ENCODE measurements around the gene NDUFA13. TPM values are rescaled to one million over a fixed set of nuclear protein-coding genes. Genes with fewer than 3 reads are reported as not detected.

The NDUFA13 gene
- total and polyA plus RNA-seq, 4 donors = 183 to 307 (median 229) TPM

DNA sequence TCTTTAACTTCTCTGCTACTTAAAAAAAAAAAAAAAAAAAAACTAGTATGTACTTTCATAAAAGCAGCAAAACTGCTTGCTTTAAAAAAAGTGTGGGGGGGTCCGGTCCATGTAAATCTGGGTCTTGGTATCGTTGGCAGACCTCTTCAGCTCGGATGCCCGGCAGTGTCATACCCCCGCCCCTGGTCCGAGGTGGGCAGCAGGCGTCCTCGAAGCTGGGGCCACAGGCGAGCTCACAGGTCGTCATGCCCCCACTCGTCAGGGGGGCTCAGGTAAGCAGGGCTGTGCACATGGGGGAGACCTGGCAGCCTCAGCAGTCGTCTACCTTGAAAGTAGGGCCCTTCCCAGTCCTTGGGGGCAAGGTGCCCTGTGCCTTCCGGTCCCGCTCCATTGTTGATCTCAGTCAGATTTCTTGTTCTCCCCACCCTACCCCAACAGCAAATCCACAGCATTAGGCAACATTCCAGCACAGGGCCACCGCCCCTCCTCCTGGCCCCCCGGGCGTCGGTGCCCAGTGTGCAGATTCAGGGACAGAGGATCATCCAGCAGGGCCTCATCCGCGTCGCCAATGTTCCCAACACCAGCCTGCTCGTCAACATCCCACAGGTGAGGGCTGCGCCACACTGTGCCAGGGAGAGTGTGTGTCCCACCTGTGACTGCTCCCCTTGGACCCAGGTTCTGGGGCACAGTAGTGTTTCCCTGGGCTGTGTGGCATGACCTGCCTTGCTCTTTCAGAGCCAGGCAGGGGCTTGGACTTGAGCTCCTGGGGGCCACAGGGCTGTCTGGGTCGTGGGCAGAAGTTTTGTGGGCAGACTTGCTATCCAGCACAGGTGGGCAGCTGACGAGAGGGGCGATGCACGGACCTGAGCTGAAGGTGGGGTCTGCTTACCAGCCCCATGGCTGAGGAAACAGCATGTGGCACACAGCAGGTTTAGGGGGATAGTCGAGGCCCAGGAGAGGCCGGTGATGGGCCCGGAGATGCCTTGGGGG is 20.1 kb upstream of the NDUFA13 start:
- no peaks in the 10 kb centered on the region for H3K9me3 ChIP-seq (ENCODE audit: control insufficient read depth, low read length)
- no peak overlapping the region for H3K4me3 ChIP-seq (ENCODE audit: low read length in 2 of 2)
- H3K27me3 ChIP-seq (ENCODE audit: control insufficient read depth in 1 of 2, insufficient read depth in 2 of 2, low read length in 1 of 2) = no peaks in the 10 kb centered on the region
- no peak overlapping the region for H3K27ac ChIP-seq (ENCODE audit: low read depth in 1 of 2, low read length in 2 of 2)
- ATAC-seq (ENCODE audit: low FRiP score) (no peak), DNase-seq (no peak)
- no peaks in the 10 kb centered on the region for H3K4me1 ChIP-seq (ENCODE audit: control insufficient read depth in 1 of 2, insufficient read depth in 2 of 2, low read length in 2 of 2)
- WGBS, 2 donors = 91% methylated on average over 30 of the region's 30 CpGs
- peaks cover 0 to 5% of the 10 kb centered on the region in 2 donors for H3K36me3 ChIP-seq (ENCODE audit: control insufficient read depth in 1 of 2, insufficient read depth in 2 of 2, low read length in 1 of 2)
- intact Hi-C loops (cut with DNase I) = no loop called here

DNA sequence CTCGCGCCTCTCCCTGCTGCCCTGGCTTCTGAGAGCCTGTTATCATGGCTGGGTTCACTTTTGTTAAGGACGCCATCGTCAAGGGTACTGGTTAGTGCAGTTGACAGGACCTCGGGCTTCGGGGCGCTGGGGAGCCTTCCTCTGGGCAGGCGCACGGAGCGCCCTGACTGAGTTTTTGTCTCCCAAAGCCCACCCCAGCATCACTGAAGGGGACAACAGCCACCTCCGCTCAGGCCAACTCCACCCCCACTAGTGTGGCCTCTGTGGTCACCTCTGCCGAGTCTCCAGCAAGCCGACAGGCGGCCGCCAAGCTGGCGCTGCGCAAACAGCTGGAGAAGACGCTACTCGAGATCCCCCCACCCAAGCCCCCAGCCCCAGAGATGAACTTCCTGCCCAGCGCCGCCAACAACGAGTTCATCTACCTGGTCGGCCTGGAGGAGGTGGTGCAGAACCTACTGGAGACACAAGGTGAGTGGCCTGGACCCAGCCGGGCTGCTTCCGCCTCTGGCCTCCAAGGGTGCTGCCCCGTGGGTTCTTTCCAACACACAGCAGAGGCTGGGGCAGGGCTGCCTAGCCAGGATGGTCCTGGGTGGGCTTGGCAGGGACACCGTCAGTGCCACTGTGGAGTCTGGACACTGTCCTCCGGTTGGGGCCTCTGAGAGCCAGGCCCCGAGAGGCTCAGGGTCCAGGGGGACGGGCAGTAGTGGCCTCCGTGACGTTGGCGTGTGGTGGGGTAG is 17.6 kb upstream of the NDUFA13 start:
- Histone ChIP-seq H3K36me3 (ENCODE audit: control insufficient read depth in 1 of 2, insufficient read depth in 2 of 2, low read length in 1 of 2) (peaks cover 0 to 10% of the 10 kb centered on the region in 2 donors), H3K27me3 (ENCODE audit: control insufficient read depth in 1 of 2, insufficient read depth in 2 of 2, low read length in 1 of 2) (no peaks in the 10 kb centered on the region), H3K27ac (ENCODE audit: low read depth in 1 of 2, low read length in 2 of 2) (no peak overlapping the region), H3K4me3 (ENCODE audit: low read length in 2 of 2) (no peak overlapping the region), H3K9me3 (ENCODE audit: control insufficient read depth, low read length) (no peaks in the 10 kb centered on the region), H3K4me1 (ENCODE audit: control insufficient read depth in 1 of 2, insufficient read depth in 2 of 2, low read length in 2 of 2) (no peaks in the 10 kb centered on the region)
- DNase-seq (peak in 1 of 2 donors; percentile 73), ATAC-seq (ENCODE audit: low FRiP score) (no peak)
- 92 to 93% methylated on average over 33 of the region's 33 CpGs for WGBS, 2 donors
- intact Hi-C loops (cut with DNase I) = no loop called here

DNA sequence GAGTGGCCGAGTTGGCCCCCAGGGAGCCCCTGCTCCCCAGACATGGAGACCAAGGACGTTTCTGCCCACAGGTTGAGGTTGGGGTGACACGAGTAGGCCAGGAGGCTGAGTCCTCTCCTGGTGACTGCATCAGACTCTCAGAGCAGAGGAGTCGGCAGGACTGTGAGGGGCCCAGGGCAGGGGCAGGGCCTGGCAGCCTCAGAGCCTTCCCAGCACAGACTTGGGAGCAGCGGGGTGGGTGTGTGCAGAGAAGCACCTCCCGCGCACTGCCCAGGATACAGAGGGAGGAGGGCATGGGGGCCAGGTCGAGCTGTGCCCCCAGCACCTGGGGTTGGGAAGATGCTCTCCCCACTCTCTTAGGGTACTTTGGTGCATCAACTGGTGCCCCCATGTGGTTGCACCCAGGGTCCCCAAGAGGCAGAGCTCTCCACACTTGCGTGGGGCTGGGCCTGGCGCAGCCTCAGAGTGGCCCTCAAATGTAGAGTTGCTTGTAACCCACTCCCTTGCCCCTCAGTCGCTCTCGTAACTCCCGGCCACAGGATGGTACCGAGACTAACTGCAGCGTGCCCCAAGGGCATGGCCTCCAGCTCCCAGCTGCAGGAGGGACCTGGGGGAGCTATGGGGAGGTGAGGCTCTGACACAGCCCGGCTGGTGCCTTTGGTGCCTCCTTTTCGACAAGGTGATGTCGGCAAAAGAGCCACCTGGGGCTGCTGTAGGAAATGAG is 16.6 kb upstream of the NDUFA13 start:
- no peak for ATAC-seq (ENCODE audit: low FRiP score)
- Histone ChIP-seq H3K27me3 (ENCODE audit: control insufficient read depth in 1 of 2, insufficient read depth in 2 of 2, low read length in 1 of 2) (no peaks in the 10 kb centered on the region), H3K4me1 (ENCODE audit: control insufficient read depth in 1 of 2, insufficient read depth in 2 of 2, low read length in 2 of 2) (no peaks in the 10 kb centered on the region), H3K27ac (ENCODE audit: low read depth in 1 of 2, low read length in 2 of 2) (no peak overlapping the region), H3K36me3 (ENCODE audit: control insufficient read depth in 1 of 2, insufficient read depth in 2 of 2, low read length in 1 of 2) (peaks cover 0 to 10% of the 10 kb centered on the region in 2 donors), H3K4me3 (ENCODE audit: low read length in 2 of 2) (no peak overlapping the region), H3K9me3 (ENCODE audit: control insufficient read depth, low read length) (no peaks in the 10 kb centered on the region)
- intact Hi-C loops (cut with DNase I) = no loop called here
- WGBS, 2 donors = 88% methylated on average over 18 of the region's 18 CpGs
- DNase-seq = no peak

DNA sequence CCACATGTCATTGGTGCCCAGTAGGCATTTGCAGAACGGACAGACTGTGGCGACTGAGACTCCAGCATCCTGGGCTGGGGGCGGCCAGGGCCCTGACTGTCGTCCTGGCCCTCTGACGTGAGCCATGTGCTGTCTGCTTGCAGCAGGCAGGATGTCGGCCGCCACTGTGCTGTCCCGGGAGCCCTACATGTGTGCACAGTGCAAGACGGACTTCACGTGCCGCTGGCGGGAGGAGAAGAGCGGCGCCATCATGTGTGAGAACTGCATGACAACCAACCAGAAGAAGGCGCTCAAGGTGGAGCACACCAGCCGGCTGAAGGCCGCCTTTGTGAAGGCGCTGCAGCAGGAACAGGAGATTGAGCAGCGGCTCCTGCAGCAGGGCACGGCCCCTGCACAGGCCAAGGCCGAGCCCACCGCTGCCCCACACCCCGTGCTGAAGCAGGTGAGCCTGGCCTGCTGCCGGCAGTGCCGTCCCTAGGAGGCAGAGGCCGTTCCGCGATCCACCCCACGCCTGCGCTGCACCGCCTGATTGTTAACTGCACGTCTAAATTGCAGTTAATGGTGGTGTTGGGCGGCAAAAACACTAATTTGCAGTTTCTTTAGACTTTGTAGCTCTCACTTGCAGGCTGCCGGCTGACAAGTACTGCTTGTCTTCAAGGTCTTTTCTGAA is 14.9 kb upstream of the NDUFA13 start:
- no peaks in the 10 kb centered on the region for H3K4me1 ChIP-seq (ENCODE audit: control insufficient read depth in 1 of 2, insufficient read depth in 2 of 2, low read length in 2 of 2)
- ATAC-seq (ENCODE audit: low FRiP score) (no peak), DNase-seq (no peak)
- H3K9me3 ChIP-seq (ENCODE audit: control insufficient read depth, low read length) = no peaks in the 10 kb centered on the region
- H3K27ac ChIP-seq (ENCODE audit: low read depth in 1 of 2, low read length in 2 of 2) = no peak overlapping the region
- 88 to 89% methylated on average over 31 to 34 of the region's 34 CpGs for WGBS, 2 donors
- peaks cover 0 to 10% of the 10 kb centered on the region in 2 donors for H3K36me3 ChIP-seq (ENCODE audit: control insufficient read depth in 1 of 2, insufficient read depth in 2 of 2, low read length in 1 of 2)
- no peaks in the 10 kb centered on the region for H3K27me3 ChIP-seq (ENCODE audit: control insufficient read depth in 1 of 2, insufficient read depth in 2 of 2, low read length in 1 of 2)
- no peak overlapping the region for H3K4me3 ChIP-seq (ENCODE audit: low read length in 2 of 2)
- intact Hi-C loops (cut with DNase I) = no loop called here

GRCh38 chr19:19501798-19502197 is 14.2 kb upstream of the NDUFA13 start:
- intact Hi-C loops (cut with DNase I) = no loop called here
- WGBS, 2 donors = 92 to 95% methylated on average over 26 of the region's 26 CpGs

DNA sequence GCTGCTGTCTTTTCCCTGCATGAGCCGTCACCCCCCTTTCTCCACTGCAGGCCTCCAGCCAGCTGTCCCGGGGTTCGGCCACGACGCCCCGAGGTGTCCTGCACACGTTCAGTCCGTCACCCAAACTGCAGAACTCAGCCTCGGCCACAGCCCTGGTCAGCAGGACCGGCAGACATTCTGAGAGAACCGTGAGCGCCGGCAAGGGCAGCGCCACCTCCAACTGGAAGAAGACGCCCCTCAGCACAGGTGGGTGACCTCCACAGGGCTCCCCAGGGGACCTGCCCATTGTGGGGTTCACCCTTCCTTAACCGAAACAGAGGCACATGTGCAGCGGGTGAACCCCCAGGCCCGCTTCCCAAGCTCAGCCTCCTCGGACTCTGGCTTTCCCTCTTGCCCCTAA is 13.7 kb upstream of the NDUFA13 start:
- H3K27me3 ChIP-seq (ENCODE audit: control insufficient read depth in 1 of 2, insufficient read depth in 2 of 2, low read length in 1 of 2) = no peaks in the 10 kb centered on the region
- 92 to 93% methylated on average over 19 of the region's 19 CpGs for WGBS, 2 donors
- no peak overlapping the region for H3K27ac ChIP-seq (ENCODE audit: low read depth in 1 of 2, low read length in 2 of 2)
- no peaks in the 10 kb centered on the region for H3K9me3 ChIP-seq (ENCODE audit: control insufficient read depth, low read length)
- no peaks in the 10 kb centered on the region for H3K4me1 ChIP-seq (ENCODE audit: control insufficient read depth in 1 of 2, insufficient read depth in 2 of 2, low read length in 2 of 2)
- no peak for DNase-seq
- intact Hi-C loops (cut with DNase I) = no loop called here
- H3K4me3 ChIP-seq (ENCODE audit: low read length in 2 of 2) = no peak overlapping the region
- H3K36me3 ChIP-seq (ENCODE audit: control insufficient read depth in 1 of 2, insufficient read depth in 2 of 2, low read length in 1 of 2) = peaks cover 0 to 10% of the 10 kb centered on the region in 2 donors
- ATAC-seq (ENCODE audit: low FRiP score) = no peak

More at GRCh38 chr19:19501798-19502197, 14.2 kb upstream of the NDUFA13 start:
- no peak overlapping the region for H3K4me3 ChIP-seq (ENCODE audit: low read length in 2 of 2)
- no peak for ATAC-seq (ENCODE audit: low FRiP score)
- H3K9me3 ChIP-seq (ENCODE audit: control insufficient read depth, low read length) = no peaks in the 10 kb centered on the region
- H3K27ac ChIP-seq (ENCODE audit: low read depth in 1 of 2, low read length in 2 of 2) = no peak overlapping the region
- no peaks in the 10 kb centered on the region for H3K4me1 ChIP-seq (ENCODE audit: control insufficient read depth in 1 of 2, insufficient read depth in 2 of 2, low read length in 2 of 2)
- no peaks in the 10 kb centered on the region for H3K27me3 ChIP-seq (ENCODE audit: control insufficient read depth in 1 of 2, insufficient read depth in 2 of 2, low read length in 1 of 2)
- DNase-seq = no peak
- H3K36me3 ChIP-seq (ENCODE audit: control insufficient read depth in 1 of 2, insufficient read depth in 2 of 2, low read length in 1 of 2) = peaks cover 0 to 10% of the 10 kb centered on the region in 2 donors

DNA sequence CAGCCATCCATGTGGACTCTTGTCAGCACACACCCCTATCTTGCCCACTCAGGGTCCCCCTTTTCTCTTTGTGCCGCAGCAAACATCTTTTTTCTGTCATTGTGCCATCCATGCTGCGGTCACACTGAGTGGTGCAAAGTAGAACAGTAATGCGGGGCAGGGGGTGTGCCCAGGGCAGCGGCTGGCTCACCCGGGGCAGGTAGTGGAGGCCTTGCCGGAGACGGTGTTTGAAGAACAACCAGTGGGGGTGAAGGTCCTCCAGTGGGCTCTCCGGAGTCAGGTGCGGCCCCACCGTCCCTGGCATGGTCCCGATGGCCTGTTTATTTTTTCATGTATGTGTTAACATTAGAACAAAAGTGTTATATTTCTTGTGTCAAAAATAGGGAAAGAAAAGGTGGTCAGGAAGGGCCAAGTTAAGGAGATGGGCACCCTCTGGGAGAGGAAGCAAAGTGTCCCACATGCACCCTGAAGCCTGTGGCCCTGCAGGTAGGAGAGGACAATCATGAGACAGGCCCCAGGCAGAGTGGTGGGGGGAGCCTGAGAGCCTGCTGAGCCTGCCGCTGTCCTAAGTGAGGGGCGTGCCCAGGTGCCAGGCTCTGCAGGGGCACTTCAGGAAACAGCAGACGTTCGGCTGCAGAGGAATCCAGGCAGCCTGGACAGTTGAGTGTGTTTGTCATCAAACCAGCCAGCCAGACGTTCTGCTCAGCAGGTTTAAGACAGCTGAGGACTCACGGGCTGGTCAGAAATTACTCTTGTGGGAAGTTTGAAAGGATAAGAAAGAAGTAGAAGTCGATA is 13.0 kb upstream of the NDUFA13 start:
- Histone ChIP-seq H3K9me3 (ENCODE audit: control insufficient read depth, low read length) (no peaks in the 10 kb centered on the region), H3K36me3 (ENCODE audit: control insufficient read depth in 1 of 2, insufficient read depth in 2 of 2, low read length in 1 of 2) (peaks cover 0 to 10% of the 10 kb centered on the region in 2 donors), H3K4me3 (ENCODE audit: low read length in 2 of 2) (no peak overlapping the region), H3K27me3 (ENCODE audit: control insufficient read depth in 1 of 2, insufficient read depth in 2 of 2, low read length in 1 of 2) (no peaks in the 10 kb centered on the region), H3K27ac (ENCODE audit: low read depth in 1 of 2, low read length in 2 of 2) (no peak overlapping the region), H3K4me1 (ENCODE audit: control insufficient read depth in 1 of 2, insufficient read depth in 2 of 2, low read length in 2 of 2) (no peaks in the 10 kb centered on the region)
- 80 to 85% methylated on average over 18 of the region's 18 CpGs for WGBS, 2 donors
- intact Hi-C loops (cut with DNase I) = no loop called here
- ATAC-seq (ENCODE audit: low FRiP score) (no peak), DNase-seq (no peak)
